C4-2B (cell line): ENCODE data around the gene PPFIBP1.

ENCODE experiments used
- H3K27ac ChIP-seq: fragments of 450-650 bp; 2 replicates; pipeline ENCODE4 v1.5.1; 2017
- CTCF ChIP-seq: fragments of 450-650 bp; conservative IDR thresholded peaks from 2 replicates; pipeline ENCODE4 v1.5.1; 2017; ENCODE audit warnings: mild to moderate bottlenecking
- ZFX ChIP-seq: fragments of 450-650 bp; IDR thresholded peaks from 2 replicates; pipeline ENCODE4 v1.6.1; 2017

Gene PPFIBP1

GRCh38 chr12:27502021-27502435, 22.0 kb upstream of the PPFIBP1 start:
- H3K27ac ChIP-seq = no peak overlapping the region
- TF ChIP-seq ZFX (no peak), CTCF (no peak)

DNA sequence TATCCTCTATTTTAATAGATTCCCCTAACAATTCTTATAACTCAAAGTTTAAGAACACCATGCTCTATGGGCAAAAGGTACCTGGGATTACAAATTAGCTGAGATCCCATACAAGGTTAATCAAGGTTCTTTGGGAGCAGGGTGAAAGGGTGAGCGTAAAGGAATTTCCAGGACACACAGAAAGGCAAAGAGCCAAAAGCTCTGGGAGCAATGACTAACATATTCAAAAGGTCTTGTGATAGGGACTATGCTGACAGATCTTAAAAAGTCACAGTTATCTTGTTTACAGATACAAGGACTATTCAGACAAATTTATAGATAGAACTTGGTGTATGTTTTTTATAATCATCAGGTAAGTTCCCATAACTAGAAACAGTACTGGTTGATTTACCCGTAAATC, 19.5 kb upstream of the PPFIBP1 start:
- H3K27ac ChIP-seq = no peak overlapping the region
- TF ChIP-seq ZFX (no peak), CTCF (no peak)

DNA sequence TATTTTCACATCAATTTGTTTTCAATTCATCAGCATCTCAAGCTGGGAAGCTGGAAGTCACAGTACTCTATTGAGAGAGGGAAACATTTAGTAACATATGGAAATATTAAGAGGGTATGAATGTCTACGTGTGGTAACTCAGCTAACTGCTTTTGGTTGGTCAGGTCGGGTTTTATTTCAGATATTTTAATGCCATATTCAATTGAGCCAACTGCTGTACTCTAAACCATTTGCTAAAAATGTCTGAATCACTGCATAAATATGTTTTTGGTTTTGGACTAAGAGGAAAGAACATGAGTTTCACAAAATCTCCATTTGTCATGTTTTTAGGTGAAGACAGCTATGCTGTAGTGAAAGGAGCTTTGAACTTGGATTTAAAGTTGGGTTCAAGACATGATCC, 18.9 kb upstream of the PPFIBP1 start:
- H3K27ac ChIP-seq = no peak overlapping the region
- TF ChIP-seq ZFX (no peak), CTCF (no peak)

DNA sequence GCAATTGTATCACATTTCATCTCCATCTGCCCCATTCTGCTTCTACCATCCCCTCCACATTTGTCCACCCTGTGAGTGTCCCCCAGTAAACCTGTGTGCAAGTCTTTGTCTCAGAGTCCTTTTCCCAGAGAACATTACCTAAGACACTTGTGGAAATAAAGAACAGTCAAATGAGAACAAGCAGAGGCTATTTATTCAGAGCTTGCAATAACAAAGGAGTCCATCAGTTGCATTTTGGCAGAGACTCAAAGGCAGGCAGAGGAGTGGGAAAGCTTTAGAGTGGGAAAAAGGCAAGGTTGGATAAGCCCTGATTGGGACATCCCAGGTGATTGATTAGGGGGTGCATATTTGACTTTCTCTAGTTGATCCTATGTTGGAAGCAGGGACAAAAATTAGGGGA, 18.2 kb upstream of the PPFIBP1 start:
- no peak for TF ChIP-seq ZFX
- no peak for TF ChIP-seq CTCF

DNA sequence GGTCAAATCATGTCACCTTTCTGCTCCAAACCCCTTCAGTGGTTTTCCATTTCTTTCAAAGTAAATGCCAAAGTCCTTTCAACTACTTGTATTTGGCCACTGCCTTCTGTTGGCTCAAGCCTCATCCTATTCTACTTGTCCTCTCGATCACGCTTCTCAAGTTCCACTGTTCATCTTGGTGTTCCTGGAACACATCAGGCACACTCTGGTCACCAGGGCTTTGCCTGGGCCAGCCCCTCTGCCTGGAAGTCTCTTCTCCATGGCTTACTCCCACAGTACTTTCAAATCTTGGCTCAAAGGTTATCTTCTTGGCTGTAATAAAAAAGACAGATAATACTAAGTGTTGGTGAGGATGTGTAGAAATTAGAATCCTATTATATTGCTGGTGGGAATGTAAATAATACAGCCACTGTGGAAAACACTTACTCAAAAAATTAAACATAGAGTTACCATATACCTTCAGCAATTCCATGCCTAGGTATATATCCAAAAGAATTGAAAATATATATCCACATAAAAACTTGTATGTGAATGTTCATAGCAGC, 17.3 kb upstream of the PPFIBP1 start:
- TF ChIP-seq ZFX = no peak
- TF ChIP-seq CTCF = no peak
- H3K27ac ChIP-seq = no peak overlapping the region

More for the DNA sequence above, 18.2 kb upstream of the PPFIBP1 start:
- H3K27ac ChIP-seq = no peak overlapping the region

DNA sequence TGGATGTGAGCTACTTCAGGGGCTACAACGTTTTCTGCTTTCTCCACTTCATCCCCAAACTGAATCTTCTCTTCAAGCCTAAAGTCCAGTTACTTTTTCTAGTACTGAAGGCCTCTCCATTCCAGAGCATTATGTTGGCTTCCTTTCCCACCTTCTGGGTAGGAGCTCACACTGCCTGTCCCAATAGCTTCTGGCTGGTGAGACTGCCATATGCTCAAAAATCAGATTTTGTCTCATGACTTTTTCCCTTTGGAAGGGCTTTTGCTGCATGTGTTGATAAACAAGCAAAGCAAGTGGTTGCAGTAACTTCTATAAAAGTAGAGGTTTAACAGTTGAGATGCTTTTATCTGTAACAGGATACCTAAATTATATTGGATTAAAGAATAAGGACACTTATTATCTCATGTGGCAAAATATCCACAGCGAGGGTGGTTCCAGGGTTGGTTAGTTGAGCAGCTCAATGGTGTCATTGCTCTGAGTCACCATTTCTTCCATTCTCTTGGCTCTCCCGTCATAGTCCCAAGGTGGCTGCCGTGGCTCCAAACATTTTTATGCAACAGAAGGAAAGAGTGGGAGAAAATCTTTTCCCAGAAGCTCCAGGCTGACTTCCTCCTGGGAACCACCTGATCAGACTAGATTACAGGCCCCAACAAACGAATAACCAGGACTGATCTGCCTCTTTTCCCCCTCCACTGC, 15.1 kb upstream of the PPFIBP1 start:
- H3K27ac ChIP-seq = no peak overlapping the region
- TF ChIP-seq ZFX (no peak), CTCF (no peak)

DNA sequence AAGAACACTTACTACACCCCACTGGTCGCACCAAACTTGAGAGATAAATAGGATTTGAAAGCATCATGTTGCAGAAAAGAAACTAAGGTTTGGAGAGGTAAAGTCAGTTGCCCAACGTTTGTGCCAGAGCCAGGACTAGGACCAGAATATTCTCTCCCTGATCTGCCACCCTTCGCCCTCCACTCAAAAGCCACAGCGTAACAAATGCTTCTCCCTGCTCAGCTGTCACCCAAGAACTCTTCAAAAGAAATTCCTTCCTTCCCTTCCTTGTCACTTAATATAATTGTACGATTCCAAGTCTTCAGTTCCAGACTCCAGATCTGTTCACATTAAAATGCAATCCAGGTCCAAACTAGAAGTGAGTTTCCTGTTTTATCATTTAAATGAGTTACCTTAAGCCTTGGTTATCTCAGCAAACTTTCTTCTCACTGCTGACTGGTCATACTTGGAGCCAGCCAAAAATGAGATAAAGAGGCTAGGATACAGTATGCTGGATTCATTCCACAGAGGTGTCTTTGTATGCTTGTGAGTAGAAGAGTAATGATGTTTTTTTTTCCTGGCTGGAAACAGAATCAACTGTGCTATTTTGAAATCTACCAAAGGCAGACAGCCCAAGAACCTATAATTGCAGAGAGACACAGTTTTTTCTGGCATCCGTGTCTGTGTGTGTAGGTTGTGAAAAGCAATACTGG, 12.8 kb upstream of the PPFIBP1 start:
- no peak overlapping the region for H3K27ac ChIP-seq
- no peak for TF ChIP-seq ZFX
- TF ChIP-seq CTCF = no peak
